ENCODE measurements around the gene CCDC71L.
"Not testable (repeated sequence)": the region's sequence is repeated elsewhere in the genome, so short reads cannot be mapped to it uniquely, and the experiment has no call there.

The CCDC71L gene

DNA sequence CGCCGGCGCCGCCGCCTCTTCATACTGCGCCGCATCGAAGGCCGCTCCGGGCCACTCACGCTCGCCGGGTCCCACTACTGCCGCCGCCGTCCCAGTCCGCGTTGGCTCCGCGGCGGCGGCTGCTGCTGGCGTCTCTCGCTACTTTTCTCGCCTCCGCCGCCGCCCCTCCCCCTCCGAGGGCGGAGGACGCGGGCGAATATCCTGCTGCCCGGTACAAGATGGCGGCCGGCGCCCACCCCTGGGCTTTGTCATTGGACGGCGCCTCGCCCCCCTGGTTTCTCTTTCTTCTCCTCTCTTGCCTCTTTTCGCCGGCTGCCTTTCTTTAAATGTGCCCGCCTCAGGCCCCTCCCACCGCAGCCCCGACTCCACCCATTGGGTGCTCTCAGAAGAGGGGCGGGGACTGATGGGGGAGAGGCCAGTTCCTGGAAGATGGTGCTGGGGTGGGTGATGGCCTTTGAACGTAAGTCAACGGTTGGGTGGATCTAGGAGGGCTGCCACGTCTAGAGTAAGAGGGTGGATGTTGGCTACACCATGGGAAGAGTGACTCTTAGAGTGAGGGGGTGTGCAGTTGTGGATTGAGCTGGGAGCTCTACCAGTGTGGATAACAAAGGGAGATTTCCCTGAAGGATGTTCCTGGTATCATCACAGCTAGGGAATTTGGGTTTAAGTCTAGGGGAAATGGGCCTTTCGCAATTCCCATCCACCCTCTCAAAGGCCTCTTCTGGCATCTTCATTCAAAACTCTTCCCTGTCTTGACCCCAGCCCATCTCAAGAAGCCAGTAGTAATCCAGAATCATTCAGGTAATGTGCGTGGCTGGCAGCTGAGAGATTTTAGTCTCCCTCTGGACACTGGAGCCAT is at the start of gene CCDC71L:
CCDC71L (minus strand) TSS at position 297 of the 859 bp plus-strand sequence; CDS start at position 35, 262 bp downstream.
- no peak for DNase-seq

DNA sequence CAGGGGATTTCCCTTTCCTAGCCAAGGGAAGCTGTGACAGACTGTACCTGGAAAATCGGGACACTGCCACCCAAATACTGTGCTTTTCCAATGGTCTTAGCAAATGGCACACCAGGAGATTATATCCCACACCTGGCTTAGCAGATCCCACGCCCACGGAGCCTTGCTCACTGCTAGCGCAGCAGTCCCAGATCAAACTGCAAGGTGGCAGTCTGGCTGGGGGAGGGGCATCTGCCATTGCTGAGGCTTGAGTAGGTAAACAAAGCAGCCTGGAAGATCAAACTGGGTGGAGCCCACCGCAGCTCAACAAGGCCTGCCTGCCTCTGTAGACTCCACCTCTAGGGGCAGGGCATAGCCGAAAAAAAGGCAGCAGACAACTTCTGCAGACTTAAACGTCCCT is 48.6 kb upstream of the CCDC71L start:
- not testable (repeated sequence) for DNase-seq

DNA sequence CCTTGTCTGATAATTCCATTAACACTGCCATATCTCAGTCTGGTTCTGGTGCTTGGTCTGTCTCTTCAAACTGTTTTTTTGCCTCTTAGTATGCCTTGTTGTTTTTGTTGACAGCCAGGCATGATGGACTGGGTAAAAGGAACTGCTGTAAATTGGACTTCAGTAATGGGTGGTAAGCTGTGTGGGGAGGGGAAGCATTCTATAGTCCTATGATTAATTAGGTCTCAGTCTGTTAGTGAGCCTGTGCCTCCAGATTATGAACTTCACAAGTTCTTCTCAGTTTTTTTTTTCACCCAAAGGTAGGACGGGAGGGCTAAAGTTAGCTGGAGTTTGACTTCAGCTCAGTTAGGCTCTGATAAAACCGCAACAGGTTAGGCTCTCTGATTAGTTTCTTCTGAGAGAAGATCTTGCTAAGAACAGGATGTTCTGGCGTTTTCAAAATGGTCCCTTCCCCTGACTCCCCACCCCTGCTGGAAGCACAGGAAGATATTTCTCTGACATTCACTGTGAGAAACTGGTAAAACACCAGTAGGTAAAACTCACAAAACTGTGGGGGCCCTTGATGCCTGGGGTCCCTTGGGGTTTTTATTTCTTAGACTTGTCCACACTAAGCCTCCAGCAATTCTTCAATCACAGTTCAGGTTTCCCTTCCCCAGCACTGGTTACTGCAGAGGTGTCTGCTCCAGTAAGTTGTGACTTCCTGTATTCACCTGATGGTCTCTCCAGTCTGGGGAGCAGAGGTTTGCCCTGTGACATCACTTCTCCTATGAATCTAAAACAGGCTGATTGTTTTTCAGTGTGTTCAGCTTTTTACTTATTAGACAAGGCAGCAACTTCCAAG is 43.3 kb upstream of the CCDC71L start:
- no peak for DNase-seq

DNA sequence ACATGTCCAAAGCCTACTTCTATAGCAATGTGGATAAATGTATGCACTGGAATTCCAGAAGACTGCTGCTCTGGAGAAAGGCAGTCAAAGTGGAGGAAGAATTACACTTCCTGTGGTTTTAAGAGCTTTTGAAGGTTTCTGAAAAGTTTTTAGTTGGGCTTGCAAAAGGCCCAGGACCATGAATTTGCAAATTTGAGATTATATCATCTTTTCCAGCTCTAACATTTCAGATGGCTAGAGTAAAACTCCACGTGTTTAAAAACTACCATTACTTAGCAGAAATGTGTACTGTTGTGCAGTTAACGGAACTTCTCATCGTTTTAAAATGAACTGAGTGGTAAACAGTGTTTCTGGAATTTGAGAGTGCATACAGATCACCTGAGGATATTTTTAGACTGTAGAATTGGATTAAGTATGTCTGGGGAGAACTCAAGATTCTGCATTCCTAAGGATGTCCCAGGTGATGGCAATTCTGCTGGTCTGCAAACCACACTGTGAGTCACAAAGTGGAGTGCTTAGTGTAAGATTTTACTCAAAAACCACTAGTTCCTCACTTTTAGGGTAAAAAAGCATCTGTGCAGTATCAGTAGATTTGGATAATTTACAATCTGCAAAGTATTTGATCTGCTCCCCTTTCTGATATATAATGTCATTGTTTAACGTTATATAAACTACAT is 32.9 kb upstream of the CCDC71L start:
- peak; percentile 3 for DNase-seq

DNA sequence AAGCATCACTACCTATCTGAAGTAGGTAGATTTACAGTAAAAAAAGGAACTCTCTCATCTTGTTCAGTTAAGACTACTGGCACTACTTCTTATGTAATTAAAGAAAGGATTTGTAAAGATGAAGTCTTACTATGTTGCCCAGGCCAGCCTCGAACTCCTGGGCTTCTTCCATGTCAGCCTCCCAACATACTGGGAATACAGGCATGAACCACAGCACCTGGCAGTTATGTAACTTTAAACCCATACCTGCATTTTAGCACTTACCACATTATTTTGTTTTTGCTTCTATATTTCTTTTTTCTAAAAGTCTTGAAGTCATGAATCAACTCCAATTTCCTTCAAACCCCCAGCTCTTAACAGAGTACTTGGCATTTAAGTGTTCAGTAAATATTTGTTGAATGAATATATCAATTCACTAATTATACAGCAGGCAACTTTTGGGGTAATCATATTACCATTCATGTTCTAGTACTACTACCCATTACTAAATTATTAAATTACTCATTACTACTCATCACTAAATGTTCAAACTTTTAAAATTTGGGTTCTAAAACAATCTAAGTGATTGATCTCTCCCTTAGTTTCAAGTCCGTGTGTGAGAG is 31.6 kb upstream of the CCDC71L start:
- no peak for DNase-seq

DNA sequence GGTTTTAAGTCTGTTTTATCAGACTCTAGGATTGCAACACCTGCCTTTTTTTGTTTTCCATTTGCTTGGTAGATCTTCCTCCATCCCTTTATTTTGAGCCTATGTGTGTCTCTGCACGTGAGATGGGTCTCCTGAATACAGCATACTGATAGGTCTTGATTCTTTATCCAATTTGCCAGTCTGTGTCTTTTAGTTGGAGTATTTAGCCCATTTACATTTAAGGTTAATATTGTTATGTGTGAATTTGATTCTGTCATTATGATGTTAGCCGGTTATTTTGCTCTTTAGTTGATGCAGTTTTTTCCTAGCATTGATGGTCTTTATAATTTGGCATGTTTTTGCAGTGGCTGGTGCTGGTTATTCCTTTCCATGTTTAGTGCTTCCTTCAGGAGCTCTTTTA is 27.2 kb upstream of the CCDC71L start:
- DNase-seq = not testable (repeated sequence)

DNA sequence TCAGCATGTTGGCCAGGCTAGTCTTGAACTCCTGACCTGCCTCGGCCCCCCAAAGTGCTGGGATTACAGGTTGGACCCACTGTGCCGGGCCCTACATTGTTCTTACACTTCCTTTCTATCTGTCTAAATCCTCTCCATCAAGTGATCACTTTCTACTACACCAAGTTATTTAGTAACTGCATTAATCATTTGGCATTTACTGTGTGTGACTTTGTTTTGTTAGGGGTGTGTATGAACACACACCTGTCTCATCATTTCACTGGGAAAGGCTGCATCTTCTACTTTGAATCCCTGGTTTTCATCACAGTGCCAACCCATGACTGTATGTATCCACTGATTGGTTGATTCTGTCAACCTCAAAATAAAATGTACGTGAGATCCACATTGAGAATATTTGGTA is 23.0 kb upstream of the CCDC71L start:
- no peak for DNase-seq

DNA sequence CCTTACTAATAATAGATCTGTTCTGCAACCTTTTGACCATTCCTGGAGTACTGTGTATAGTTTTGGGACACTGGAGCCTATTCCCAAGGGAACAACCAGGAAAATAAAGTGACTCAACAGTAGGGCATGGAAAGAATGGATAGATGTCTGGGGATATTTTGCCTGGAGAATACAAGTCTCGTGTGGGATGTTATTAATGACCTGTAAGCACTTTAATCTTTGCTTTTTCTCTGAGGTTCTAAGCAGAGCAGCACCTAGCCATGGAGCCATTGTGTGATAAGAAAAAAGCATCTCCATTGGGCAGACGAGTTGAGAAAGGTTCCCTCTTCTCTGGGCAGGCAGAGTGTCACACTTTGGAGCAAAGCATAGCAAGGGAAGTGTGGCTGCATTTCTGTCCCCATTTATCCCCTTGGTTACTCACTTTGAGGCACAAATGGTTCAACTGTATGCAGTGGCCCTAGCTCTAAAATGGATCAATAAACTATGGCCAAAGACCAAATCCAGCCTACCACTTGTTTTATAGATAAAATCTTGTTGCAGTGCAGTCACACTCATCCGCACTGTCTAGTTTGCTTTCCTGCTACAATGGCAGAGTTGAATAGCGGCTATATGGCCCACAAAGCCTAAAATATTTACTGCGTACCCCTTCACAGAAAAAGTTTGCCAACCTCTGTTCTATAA is 21.0 kb upstream of the CCDC71L start:
- no peak for DNase-seq

DNA sequence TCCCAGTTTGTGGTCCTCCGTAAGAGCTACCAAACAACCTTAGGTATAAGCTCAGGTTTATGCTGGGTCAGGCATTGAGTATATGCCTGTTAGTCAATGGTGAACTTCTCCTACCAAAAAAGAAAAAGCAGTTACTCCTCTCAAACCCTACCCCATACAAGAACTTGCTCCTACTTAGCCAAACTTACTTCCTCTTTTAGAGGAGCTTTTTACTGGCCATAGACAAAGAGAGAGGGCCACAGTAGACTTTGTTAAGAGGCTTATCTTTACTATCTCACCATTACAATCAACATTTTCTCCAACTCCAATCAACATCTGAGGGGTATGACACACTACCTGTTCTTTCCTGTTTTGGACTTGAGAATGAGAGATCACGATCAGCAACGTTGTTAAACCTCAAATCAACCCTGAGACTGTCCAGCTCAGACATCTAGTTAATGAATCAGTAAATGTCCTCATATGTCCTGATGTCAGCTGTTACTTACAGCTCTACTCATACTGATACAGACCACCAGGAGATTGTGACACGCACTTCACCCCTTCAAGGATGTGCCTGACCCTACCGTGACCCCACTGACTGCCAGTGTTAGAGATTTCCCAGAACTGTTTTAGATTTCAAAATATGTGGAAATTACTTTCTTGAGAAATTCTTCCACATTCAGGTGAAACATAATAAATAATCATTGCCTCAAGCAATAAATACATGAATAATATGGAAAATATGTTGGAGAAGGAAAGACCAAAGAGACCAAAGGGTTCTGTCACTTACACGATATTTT is 18.4 kb upstream of the CCDC71L start:
- peak; percentile 41 for DNase-seq

DNA sequence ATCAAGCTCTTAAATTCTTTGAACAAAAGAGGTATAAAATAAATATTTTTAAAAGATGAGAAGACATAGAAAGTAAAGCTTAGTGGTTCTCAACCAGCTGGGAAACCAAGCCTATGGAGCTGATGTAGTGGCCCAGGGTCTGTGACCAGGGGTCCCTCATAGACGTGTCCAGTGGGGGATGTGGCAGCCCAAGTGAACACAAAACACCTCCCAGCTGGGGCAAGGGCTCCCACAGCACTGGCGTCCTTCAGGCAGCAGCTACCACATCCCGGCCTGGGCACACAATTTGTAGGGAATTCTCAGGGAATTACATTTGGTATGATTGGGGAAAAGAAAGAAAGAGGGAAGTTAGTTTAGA is 17.8 kb upstream of the CCDC71L start:
- no peak for DNase-seq

DNA sequence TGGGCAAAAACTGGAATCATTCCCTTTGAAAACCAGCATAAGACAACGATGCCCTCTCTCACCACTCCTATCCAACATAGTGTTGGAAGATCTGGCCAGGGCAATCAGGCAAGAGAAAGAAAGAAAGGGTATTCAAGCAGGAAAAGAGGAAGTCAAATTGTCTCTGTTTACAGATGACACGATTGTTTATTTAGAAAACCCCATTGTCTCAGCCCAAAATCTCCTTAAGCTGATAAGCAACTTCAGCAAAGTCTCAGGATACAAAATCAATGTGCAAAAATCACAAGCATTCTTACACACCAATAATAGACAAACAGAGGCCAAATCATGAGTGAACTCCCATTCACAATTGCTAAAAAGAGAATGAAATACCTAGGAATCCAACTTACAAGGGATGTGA is 15.5 kb upstream of the CCDC71L start:
- DNase-seq = not testable (repeated sequence)

DNA sequence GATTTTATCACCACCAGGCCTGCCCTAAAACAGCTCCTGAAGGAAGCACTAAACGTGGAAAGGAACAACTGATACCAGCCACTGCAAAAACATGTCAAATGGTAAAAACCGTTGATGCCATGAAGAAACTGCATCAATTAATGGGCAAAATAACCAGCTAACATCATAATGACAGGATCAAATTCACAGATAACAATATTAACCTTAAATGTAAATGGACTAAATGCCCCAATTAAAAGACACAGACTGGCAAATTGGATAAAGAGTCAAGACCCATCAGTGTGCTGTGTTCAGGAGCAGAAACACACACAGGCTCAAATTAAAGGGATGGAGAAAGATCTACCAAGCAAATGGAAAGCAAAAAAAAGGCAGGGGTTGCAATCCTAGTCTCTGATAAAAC is 12.7 kb upstream of the CCDC71L start:
- DNase-seq = not testable (repeated sequence)

DNA sequence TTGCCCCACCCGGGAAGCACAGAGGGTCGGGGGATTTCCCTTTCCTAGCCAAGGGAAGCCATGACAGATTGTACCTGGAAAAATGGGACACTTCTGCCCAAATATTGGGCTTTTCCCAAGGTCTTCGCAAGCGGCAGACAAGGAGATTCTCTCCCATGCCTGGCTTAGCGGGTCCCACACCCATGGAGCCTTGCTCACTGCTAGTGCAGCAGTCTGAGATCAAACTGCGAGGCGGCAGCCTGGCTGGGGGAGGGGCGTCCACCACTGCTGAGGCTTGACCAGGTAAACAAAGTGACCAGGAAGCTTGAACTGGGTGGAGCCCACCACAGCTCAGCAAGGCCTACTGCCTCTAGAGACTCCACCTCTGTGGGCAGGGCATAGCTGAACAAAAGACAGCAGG is 11.0 kb upstream of the CCDC71L start:
- not testable (repeated sequence) for DNase-seq

DNA sequence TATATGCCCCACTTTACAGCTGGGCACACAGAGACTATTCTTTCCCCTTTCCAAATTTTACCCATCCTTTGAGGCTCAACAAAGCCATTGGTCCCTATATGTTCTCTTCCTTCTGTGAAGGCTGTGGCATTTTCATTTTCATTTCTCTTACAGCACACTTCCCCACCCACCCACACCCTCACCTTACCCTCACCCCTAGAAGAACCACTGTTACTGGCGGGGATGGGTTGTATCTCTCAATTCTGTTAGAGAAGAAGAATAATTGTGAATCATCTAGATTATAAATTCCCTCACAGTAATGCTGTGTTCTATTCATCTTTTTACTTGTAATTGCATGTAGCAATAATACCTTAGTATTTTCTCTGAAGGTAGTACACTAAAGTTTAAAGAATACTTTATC is 10.2 kb upstream of the CCDC71L start:
- DNase-seq = no peak

DNA sequence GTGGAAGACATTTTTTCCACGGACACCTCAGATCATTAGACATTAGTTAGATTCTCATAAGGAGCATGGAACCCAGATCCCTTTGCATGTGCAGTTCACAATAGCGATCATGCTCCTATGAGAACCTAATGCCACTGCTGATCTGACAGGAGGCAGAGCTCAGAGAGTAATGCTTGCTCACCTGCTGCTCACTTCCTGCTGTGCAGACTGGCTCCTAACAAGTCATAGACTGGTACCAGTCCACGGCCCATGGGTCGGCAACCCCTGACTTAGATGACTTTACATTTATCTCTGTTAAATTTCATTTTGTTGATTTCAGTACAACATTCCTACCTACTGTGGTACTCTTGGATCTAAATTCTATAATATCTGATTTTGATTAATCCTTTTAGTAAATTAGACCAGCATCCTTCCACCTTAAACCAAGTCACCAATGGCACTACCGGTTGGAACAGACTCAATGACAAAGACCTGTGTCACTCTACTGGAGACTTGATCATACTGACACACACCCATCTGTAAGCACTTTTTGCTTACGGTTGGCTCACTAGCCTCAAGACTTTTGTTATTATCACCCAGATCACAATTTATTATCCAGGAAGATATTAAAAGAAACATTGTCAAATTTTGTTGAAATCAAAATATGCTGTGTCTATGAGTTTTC is 8.0 kb upstream of the CCDC71L start:
- DNase-seq = no peak

DNA sequence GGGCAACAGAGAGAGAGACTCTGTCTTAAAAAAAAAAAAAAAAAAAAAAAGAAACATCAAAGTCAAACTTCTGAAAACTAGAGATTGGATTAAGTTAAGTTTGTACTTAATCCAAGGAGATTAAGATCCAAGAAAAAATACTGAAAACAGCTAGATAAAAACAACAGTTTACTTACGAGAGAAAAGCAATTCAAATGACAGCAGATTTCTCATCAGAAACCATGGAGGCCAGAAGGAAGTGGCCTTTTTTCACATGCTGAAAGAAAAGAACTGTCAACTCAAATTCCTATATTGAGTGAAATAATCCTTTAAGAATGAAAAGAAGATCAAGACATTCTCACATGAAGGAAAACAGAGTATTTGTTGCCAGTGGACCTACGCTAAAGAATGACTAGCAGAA is 5.4 kb upstream of the CCDC71L start:
- DNase-seq = no peak

DNA sequence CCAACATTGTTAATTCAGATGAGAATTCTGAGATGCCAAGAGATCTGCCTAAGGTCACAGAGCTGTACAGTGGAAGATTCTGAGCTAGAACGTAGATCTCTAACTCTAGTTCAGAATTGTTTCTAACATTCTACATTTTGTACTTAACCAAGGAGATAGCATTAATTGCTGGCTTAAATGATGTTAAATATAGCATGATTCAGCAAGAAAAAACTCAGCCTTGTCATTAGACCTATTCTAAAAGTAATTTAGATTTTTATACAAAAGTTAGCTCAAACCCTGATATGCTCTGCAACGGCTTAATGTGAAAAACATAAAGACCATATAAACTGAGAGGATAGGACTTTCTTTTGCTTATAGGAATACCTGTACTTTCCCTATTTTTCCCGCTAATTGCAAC is 3.4 kb upstream of the CCDC71L start:
- DNase-seq = no peak

DNA sequence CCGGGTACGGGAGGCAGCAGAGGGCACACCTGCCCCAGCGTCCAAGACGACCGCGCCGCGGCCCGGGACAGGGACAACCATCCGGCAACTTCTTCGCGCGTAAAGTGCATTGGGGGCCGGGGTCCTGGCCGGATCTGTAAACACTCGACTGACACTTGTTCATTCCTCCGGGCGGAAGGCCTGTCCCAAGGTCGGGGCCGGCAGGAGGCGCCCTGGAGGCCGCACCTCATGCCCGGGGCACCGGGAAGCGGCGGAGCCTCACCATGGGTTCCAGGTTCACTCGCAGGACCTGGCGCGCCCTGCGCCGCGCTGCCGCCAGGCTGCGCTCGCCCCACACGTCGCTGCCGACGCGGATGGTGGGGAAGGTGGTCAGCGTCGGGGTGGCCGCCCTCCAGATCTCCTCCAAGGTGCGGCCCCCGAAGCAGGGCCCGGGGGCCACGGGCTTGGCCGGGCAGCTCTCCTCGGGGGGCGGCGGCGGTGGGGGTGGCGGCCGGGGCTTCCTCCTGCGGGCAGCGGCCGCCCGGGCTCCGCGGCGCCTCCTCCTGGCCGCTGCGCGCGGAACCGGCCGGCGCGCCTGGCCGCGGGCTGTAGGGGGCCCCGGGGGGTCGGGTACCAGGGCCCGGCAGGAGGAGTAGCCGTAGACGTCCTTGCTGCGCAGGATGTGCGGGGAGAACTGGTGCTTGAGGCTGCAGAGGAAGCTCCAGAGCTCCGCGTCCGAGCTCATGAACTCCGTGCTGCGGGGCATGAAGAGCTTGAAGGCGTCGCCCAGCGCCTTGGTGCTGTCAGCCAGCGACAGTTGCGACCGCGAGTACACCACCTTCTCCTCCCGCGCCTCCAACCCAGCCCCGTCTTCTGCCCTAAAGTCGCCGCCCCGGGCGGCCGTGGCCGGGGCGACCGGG is 746 bp downstream of the CCDC71L start:
- no peak for DNase-seq

DNA sequence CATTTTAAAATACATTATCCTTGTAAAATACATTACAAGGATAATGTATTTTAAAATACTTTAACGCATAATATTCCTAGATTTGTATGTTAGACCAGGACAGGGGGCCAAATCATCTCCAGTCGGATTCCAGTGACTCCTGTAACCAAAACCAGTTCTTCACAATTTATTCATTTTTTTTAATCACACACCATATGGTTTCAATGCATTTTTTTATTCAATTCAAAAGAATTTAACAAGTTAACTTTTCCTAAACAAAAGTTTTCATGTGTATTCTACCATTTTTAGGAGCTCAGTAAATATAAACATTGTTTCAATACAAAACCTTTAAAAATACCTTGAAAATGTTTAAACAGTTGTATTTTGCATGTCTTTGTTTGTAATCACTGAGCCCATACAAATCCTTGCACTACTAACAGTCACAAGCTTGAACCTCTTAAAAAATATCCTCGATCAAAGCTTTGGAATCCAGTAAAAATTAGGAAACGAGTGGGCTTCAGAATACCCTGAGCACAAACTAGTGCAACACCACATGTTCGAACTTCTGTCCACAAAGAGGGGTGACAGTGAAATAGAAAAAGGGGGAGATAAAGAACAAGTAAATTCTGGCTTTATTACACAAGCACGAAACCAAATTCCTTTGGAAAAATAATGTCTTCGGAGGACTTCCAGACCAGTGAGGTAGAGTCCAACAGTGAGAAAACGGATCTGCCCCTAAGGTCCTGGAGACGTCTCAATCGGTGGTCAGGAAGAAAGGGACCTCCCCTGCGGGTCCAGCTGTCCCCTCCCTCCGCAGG is 1.6 kb downstream of the CCDC71L start:
- DNase-seq = no peak

Measured in GF-D8 (cell line).